HG02642 (cell line): ENCODE results near the gene ZDHHC7.

ENCODE experiments used
- ATAC-seq: cut with Tn5 transposase; IDR thresholded peaks from one replicate; pipeline ENCODE4 v1.9.1; 2021; ENCODE audit warnings: mild to moderate bottlenecking; ENCODE audit not compliant: unreplicated experiment, poor library complexity

ZDHHC7 gene

DNA sequence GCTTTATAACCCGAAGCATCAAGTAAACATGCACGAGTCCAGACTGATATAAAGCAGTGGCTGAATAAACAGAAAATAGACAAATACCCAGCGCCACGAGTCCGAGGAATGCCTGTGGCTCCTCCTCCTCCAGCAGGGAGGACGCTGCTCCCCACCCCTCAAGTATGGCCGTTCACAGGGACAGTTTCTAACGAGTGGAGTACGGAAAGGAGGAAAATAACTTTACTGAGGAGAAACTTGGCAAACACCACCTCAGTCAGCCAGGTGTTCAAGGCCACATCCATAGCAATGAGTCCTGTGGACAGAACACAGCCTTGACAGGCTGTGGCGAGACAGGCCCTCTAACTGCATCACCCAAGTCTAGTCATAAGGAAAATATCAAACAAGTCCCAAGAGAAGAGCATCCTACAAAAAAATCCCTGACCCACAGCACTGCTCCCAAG, 9.2 kb downstream of the ZDHHC7 start:
- ATAC-seq = no peak

DNA sequence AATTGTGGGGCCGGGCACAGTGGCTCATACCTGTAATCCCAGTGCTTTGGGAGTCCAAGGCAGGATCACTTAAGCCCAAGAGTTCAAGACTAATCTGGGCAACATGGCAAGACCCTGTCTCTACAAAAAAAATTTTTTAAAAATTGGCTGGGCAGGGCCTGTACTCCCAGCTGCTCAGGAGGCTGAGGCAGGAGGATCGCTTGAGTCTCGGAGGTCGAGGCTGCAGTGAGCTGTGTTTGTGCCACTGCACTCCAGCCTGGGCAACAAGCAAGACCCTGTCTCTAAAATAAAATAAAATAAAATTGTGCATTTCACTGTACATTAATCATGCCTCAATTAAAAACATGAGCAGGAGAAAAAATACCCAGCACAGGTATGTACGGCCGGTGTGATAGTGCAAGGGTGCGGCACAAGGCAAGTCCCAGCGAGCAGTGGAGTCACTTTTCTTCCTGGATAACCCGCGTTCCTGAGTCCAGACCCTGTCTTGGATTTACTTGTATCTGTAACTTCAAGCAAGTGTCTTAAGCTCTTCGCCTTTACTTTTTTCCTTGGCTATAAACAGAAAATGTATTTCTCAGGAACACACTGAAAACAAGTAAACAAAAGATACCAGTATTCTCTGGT, 11.4 kb downstream of the ZDHHC7 start:
- no peak for ATAC-seq

DNA sequence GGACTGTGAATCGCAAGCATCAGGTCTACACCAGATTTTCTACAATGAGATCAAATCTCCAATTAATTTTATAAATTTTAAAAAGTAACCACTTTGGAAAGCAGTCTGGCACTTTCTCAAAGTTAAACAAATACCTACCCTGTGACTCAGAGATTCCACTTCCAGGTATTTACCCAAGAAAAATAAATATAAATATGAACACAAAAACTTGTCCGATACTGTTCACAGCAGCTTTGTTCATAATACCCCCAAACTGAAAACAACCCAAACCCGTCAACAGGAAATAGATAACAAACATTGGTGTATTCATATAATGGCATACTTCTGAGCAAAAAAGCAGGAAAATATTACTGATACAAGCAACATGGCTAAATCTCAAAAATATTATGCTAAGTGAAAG, 12.1 kb downstream of the ZDHHC7 start:
- no peak for ATAC-seq

DNA sequence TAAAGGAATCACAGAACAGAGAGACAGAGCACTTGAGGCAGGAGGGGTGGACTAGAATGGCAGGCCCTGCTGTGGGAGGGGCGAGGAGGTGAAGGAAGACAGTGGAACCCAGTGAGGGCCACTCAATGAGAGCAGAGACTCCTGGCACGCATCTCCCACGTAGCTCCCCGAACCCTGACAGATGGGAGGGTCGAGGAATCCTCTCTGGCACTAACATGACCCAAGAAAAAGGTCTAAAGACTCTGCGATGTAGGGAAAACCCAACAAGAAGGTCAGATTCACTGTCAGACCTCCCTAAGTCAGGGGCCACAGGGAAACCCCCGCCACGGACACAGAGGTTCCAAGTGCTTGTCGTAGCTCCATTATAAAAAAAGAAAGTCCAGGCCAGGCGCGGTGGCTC, 15.0 kb downstream of the ZDHHC7 start:
- ATAC-seq = no peak

DNA sequence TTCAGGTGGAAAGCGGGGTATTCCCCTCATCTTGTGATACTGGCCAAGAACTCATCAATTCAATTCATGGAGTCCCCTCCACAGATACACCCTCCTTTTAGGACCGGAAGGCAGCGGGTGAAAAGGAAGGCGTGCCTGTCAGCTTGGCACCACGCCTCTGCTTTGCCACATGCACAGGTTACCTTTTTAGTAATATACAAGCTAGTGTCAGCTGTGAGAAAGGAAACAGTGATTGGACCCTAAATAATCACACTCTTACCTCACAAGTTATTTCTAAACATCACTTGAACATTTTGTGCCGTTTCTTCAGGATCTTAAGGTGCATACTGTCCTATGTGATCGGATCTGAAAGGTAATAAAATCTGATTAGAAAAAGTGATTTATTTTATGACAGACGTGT, 15.7 kb downstream of the ZDHHC7 start:
- no peak for ATAC-seq

DNA sequence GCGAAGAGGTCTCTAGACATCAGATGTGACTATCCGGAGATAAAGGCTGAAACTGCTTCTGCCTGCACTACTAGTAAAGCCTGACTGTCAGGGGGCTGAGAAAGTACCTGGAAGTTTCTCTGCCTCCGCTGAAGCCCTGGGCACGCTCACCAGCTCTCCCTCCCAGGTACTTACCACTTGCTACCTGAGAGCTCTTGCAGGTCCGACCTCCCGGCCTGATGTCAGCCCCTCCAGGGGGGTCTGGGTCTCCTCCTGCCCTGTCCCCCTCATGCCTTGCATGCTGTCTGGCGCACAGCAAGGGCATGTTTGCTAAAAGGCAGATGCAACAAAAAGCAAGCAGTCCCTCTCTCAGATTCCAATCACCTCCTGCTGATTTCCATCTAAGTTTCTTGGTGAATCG, 17.4 kb downstream of the ZDHHC7 start:
- no peak for ATAC-seq

DNA sequence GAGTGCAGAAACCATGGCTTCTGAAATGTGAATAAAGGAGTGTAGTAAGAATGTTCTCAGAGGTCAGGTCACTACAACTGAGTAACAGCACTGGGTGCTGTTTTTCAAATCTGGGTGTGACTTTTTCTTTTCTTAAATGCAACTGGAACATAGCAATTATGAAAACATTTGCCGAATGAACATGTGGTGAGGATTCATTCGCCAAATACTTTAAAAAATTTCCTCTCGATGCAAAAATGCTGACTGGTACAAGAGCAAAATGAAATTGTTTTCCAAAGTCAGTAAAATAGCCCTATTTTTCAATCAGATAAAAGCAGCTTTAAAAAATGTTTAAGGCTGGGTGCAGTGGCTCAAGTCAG, 18.6 kb downstream of the ZDHHC7 start:
- no peak for ATAC-seq

DNA sequence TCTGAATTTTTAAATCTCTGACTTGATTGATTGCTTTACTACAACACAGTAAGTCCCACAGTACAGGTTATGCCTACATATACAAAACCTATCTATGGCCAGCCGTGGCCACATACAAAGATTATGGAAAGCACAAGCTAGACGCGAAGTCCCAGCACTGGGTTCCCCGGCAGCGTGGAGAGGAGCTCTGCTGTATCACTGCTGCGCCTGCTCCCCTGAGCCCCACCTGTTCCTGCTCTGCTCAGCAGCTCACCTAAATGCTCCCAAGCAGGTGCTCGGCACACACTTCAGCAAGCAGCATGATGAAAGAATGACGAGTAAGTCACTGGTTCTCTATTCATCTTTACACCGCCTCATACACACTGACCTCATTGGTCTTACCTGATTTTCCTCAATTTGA, 20.6 kb downstream of the ZDHHC7 start:
- ATAC-seq = no peak

DNA sequence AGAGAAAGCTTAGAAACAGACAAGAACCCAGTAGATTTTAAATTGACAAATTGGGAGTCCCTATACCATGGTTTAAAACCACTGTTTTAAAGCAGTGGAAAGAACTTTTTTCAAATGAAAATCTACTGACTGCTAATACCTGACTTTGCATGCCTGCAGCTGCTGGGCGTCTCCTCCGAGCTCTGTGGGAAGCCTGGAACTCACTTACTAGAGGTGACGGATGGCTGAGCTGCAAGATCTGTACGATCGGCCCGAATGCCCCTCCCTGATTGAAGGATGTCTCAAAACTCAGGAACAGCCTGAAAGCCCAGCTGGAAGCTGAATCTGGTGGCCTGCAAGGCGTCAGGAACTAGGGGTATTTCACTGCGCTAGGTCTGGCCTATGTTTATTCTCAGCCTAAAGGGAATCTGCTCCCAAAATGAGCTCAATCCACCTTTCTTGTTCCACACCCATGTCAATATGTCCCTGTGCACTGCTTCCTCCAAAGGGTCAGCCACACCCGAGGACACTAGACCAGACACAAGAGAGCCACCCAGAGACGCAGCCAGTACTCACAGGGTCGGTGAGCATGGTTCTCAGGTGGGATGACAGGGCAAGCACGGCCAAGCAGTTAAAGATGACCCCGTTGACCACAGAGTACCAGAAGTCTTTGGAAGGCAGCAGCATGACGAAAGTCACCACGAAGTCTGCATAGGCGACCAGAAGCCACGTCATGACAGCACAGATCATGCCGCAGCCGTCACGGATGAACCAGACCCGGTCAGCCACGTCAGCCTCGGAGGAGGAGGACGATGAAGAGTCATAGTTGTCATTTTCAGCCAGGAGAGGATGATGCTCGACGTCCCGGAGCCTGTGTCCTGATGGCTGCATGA, 21.4 kb downstream of the ZDHHC7 start:
- ATAC-seq = no peak

DNA sequence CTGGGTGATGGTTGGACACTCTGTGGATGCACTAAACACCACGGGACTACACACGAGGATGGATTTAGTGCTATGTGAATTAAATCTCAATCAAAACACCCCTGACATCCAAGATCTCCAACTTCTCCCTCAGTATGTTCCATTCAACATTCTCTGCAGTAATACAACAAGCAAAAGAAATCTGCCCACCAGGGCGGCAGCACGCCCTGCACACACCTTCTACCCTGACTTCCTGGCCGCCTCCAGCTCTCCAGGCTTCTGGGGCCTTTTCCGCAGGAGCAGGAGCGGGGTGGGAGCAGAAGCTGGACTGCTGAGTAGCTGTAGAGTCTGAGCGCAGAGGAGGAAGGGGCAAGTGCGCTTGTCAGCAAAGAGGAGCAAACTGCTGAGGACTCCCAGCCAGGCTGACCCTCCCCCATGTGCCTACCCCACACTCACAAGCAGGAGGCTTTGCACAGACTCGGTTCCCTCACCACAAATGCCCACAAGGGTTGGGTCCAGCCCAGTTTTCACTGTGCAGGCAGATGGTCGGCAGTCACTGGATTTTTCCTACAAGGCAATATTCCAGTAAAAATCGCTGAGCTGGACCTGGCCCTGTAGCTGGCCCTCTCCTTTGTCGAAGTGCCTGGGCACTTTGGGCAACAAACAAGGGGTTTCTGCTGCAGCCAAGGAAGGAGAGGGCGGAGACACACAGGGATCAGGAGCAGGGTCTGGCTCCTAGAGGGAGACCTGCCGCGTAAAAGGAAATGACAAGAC, 22.8 kb downstream of the ZDHHC7 start:
- ATAC-seq = no peak

DNA sequence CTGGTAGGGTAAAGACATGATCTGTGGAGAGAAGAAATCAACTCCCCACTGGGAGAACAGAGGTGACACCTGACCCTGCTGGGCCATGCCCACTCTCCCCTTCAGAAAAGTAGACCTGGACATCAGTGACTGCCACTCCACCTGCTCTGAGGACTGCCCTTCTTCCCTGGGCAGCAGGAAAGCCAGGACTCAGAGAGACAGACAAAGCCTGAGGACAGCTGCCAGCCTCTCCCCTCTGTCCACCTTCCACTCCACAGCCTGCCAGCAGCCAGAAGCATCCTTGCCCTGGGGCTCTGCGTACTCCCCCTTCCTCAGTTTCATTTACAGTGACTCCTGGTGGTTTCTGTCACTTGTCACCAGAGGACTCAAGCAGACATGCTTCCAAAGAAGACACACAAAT, 24.5 kb downstream of the ZDHHC7 start:
- no peak for ATAC-seq

DNA sequence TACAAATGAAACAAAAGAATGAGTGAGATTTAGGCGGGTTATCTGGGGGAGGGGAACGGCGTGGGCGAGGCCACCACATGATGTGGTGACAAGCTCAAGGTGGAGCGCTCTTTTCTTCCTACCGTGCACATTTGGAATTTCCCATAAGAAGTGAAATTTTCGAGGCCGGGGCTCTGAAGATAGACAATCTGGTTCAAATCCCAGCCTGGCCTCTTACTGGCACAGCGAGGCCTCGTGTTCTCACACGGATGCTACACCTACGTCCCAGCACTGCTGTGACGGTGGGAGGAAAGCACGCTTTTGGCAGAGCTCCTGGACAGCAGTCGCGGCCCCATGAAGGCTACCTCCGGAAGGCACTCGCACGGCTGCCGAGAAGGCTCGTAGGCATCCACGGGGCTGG, 25.2 kb downstream of the ZDHHC7 start:
- ATAC-seq = no peak

DNA sequence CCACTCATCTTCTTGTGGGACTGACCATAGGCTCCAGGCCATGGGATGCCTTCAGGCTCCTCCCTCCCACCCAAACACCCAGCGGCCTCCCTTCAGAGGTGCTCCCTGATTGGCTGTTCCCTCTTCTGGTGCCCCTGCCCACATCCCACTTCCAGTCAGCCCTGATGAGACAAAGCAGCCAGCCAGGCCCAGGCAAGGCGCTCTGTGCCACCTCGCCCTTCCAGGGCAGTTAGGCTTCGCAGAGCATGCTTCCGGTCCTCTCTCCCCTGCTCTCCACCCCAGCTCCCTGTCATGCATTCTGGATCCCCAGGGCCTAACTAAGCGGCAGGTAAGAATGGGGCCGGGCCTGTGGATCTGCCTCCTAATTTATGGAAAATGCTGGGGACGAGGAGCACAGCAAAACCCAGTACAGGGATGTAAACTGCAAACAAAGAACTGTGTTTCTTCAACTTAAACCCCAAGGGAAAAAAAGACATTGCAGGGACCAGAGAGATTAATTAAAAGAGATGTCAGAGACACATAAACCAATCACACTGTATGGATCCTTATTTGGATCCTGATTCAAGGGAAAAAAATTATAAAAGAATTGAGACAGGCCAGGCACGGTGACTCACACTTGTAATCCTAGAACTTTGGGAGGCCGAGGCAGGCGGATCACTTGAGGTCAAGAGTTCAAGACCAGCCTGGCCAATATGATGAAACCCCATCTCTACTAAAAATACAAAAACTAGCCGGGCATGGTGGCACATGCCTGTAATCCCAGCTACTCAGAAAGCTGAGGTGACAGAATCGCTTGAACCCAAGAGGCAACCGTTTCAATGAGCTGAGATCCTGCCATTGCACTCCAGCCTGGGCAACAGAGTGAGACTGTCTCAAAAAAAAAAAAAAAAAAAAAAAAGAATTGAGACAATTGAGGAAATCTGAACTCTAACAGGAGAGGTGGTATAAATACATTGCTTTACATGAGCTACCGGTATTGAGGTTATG, 26.0 kb downstream of the ZDHHC7 start:
- ATAC-seq = no peak

DNA sequence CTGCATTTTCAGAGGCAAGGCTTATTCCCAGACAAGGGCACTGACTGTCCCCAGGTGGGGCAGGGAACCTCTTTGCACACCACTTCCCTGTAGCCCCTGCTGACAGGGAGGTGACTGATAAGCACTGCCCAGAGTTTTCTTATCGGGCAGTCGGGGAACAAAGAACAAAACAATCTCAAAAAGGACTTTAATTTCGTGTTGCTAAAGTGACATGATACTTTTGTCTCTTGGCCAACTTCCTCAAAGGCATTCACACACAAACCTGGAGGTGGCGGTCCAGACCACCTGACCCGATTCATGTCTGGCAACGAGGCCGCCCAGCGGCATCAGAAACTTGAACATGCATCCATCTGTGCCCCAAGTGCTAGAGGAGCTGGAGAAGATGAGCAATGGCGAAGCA, 28.9 kb downstream of the ZDHHC7 start:
- ATAC-seq = no peak

DNA sequence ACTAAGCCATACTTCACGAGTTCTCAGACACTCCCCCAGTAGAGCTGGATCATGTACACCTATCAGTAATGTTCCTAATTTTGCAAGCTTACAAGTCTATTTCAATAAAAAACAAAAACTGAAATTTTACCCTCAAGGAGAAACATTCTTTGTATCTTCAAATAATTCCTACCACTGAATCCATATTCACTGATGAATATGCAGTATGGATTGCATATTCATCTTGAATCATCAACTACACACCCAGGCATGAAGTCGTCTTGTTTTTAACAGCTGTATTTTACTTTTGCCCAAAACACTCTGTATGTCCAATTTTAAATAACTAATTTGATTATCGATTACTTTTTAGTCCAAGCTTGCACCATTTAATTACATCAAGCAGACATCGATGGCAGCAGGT, 31.8 kb downstream of the ZDHHC7 start:
- ATAC-seq = no peak

DNA sequence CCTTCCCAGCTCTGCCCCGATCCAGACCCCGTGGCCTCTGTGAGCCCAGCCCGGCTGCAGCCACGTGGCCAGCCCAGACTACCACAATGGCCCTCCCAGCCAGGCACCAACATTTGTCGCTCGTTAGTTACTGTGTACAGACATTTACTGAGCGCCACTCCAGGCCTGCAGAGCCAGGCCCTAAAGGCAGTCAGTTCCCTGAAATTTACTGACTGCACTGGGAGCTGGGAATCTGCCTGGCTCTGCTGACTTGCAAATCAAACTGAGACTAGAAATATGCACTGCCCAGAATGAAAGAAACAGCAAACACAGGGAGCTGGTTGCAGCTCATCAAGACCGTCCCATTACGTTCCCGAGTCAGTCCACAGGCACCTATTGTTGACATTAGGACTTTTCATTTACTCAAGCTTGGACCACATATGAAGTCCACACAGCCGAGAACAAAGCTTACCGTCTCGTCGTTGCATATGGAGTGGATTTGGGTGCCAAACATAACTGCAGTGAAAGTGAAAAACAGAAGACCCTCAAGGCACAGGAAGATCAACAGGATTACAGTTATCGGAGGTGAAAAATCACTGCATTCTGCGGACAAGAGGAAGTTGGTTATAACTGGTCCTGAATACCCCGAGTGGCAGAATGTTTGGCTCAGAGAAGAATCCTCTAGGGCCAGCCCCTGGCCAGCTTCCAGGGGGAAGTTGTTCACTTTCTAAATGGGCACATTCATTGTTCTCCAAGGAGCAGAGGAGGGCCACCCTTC, 34.5 kb downstream of the ZDHHC7 start:
- ATAC-seq = no peak

DNA sequence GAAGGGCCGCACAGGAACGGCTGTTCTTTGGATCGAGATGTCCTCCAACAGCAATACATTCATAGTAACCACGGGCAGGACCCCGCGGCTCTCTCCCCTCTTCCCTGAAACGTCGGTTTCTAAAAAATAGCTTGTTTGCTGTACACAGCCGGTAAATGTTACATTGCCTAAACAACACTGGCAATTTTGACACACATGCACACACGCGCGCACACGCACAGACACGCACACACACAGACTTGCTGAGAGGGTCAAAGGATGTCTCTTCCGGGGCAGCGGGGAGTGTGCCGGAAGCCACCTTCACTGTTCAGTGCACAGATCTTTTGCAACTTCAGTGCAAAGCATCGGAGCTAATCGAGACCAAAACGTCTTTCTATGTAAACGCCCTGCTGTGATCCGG, 35.8 kb downstream of the ZDHHC7 start:
- ATAC-seq = no peak

DNA sequence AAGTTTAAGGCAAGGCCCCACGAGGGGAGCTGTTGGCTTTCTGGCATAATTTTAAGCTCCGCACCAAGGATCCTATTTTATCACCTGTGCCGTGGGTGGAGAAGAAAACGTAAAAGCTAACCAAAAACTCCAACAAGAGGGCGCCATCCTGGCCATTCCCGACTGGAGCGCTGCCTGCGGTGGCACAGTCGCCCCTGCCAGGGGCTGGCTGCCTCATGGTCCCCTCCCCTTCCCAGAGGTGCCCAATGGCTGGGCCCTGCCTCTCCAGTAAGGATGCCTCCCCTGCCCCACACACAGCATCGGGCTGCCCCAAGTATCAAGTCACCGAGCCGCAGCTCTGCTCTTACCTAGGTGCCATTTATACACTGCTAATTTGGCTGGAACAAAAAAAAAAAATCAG, 36.3 kb downstream of the ZDHHC7 start:
- no peak for ATAC-seq

DNA sequence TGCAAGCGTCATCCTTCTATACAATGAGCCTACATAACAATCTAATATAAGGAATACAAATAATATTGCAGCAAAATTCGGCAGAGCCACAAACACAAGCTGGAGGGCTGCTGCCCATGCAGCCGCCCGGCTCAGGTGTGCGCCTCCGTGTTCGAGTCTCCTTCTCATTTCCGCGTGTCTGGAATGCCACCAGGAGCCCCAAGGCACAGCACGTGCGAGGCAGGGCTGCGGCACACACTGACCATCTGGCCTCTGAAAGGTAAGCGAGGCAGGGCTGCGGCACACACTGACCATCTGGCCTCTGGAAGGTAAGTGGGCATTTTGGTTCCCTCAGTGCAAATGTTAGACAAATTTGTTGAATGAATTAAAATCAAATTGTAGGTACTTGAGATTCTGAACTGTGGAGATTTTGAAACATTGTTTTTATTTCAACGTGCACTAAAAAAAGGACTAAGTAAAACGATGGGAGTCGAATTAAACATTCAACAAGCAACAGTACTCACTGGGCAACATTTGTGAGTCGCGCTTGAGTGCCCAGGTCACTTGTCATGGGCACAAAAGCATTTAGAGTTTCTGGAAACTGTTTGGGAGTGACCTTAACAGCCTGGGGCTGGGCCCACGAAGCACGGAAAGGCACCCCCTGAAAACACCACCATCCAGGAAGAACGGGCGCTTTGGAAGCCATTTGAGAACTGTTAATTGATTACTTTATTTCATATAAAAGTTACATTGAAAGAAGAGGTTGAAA, 37.4 kb downstream of the ZDHHC7 start:
- no peak for ATAC-seq
